Measurements from ENCODE around the gene TSHZ1.

- TF ChIP-seq, protein P1, sequence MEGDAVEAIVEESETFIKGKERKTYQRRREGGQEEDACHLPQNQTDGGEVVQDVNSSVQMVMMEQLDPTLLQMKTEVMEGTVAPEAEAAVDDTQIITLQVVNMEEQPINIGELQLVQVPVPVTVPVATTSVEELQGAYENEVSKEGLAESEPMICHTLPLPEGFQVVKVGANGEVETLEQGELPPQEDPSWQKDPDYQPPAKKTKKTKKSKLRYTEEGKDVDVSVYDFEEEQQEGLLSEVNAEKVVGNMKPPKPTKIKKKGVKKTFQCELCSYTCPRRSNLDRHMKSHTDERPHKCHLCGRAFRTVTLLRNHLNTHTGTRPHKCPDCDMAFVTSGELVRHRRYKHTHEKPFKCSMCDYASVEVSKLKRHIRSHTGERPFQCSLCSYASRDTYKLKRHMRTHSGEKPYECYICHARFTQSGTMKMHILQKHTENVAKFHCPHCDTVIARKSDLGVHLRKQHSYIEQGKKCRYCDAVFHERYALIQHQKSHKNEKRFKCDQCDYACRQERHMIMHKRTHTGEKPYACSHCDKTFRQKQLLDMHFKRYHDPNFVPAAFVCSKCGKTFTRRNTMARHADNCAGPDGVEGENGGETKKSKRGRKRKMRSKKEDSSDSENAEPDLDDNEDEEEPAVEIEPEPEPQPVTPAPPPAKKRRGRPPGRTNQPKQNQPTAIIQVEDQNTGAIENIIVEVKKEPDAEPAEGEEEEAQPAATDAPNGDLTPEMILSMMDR (IDR thresholded peaks at IDR 0.05; ENCODE audit: low read depth, low read length): no peak
- no peak for TF ChIP-seq EZH2phosphoT487 (IDR thresholded peaks at IDR 0.05; ENCODE audit: low read depth)
Measured at GRCh38 chr18:75279381-75279780, 68.8 kb downstream of the TSHZ1 start.

Data from OCI-LY3 (cell line).